Uterus (tissue), 4 donors: ENCODE results near the gene ZFAND2B. TPM values are rescaled to one million over a fixed set of nuclear protein-coding genes. Genes with fewer than 3 reads are reported as not detected.

ENCODE experiments used
- DNase-seq, 2 donors: peaks; one replicate each; pipeline ENCODE4 v3.0.0-alpha.2; 2019 to 2020
- H3K27ac ChIP-seq, 2 donors: fragments of 200-600 bp; sonication (generic); 1 replicate in 1 of 2; 2 replicates in 1 of 2; pipeline ENCODE4 v1.5.1; 2016 to 2018
- H3K27me3 ChIP-seq, 2 donors: fragments of 200-600 bp; sonication (generic); one replicate each; pipeline ENCODE4 v1.5.1; 2018 to 2019; ENCODE audit warnings: control low read depth in 1 of 2
- H3K36me3 ChIP-seq, 2 donors: fragments of 200-600 bp; sonication (generic); one replicate each; pipeline ENCODE4 v1.5.1; 2019; ENCODE audit warnings: control low read depth in 1 of 2
- H3K4me1 ChIP-seq, 2 donors: fragments of 200-600 bp; sonication (generic); one replicate each; pipeline ENCODE4 v1.5.1; 2018 to 2019; ENCODE audit warnings: control low read depth in 1 of 2
- H3K4me3 ChIP-seq, 2 donors: fragments of 200-600 bp; sonication (generic); 1 replicate in 1 of 2; 2 replicates in 1 of 2; pipeline ENCODE4 v1.5.1; 2018 to 2019; ENCODE audit warnings: mild to moderate bottlenecking in 1 of 2
- H3K9me3 ChIP-seq, 2 donors: fragments of 200-600 bp; sonication (generic); one replicate each; pipeline ENCODE4 v1.5.1; 2019; ENCODE audit warnings: control low read depth in 1 of 2
- CTCF ChIP-seq, 4 experiments: fragments of 200-600 bp in 2 of 4; fragments of 450-650 bp in 2 of 4; sonication (generic) in 2 of 4; IDR thresholded peaks; one replicate each; pipeline ENCODE4 v1.5.1; 2016 to 2019; ENCODE audit warnings: antibody characterized with exemption in 4 of 4, mild to moderate bottlenecking in 2 of 4, moderate library complexity in 1 of 4
- POLR2A ChIP-seq, 2 donors: fragments of 450-650 bp; IDR thresholded peaks; one replicate each; pipeline ENCODE4 v1.6.1; 2016; ENCODE audit warnings: antibody characterized with exemption in 2 of 2, mild to moderate bottlenecking in 1 of 2, moderate library complexity in 1 of 2
- intact Hi-C: fragments of 100-400 bp; cut with DNase I; formaldehyde crosslinking; loops from one replicate; pipeline ENCODE4 v1.15.1; 2023; ENCODE audit warnings: low total_unique reads
- total RNA-seq, 4 donors: library from RNA; depleted of rRNA in 3 of 4; stranded (reverse); fragments of >200 nt in 3 of 4; gene quantifications; one replicate each; pipeline versions ENCODE4 v1.1.0 to v1.2.4, GENCODE V29; 2014 to 2023
- donor health status: DM: yes; HTN: yes; CAD: no.

ZFAND2B gene
- total RNA-seq, 4 donors from 2014 or later = 21.7 to 212 (median 45.2) TPM

DNA sequence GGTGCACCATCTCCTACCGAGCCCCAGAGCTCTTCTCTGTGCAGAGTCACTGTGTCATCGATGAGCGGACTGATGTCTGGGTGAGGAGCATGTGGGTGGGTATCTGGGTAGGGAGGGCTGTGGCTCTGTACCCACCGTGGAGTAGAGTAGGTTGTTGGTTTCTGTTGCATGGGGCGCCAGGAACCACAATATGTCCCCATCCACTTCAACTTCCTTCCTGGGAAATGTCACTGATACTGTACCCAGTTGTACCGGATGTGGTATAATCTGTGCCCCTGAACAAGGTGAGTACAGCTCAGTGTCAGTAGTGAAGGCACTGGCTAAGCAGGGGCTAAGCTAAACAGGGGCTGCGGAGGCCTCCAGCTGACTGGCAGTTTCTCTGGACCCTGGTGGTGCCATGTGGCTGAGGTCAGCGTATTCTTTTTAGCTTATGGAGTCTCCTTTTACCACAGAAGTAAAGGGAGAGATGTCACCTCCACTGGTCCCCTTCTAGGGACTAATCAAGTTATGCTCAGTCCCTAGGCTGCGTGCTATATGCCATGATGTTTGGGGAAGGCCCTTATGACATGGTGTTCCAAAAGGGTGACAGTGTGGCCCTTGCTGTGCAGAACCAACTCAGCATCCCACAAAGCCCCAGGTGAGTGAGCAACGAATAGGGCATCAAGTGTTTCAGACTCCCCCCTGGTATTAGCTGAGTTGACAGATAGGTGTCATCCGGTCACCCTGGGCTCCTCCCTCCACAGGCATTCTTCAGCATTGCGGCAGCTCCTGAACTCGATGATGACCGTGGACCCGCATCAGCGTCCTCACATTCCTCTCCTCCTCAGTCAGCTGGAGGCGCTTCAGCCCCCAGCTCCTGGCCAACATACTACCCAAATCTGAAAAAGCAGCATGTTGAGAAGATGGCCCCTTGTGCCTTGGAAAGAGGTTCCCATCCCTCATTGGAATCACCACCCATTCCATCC lies 41.4 kb downstream of the ZFAND2B start:
- TF ChIP-seq CTCF (IDR thresholded peaks at IDR 0.05) (no peak), POLR2A (IDR thresholded peaks at IDR 0.05) (no peak)
- intact Hi-C loops = no loop called here

GRCh38 chr2:219248845-219249202 lies 42.2 kb downstream of the ZFAND2B start:
- TF ChIP-seq CTCF (IDR thresholded peaks at IDR 0.05) = no peak
- TF ChIP-seq POLR2A (IDR thresholded peaks at IDR 0.05) = no peak
- Histone ChIP-seq H3K27ac (peak overlapping the region; percentile 54 to 72), H3K36me3 (no peaks in the 10 kb centered on the region), H3K4me3 (no peak overlapping the region), H3K4me1 (peaks cover 0 to 19% of the 10 kb centered on the region in 2 donors), H3K27me3 (no peaks in the 10 kb centered on the region), H3K9me3 (no peaks in the 10 kb centered on the region)
- no peak for DNase-seq
- intact Hi-C loops = no loop called here

More for the DNA sequence above, 41.4 kb downstream of the ZFAND2B start:
- Histone ChIP-seq H3K4me1 (peaks cover 0 to 19% of the 10 kb centered on the region in 2 donors), H3K27ac (peak overlapping the region in 1 of 2 donors; percentile 72), H3K9me3 (no peaks in the 10 kb centered on the region), H3K36me3 (no peaks in the 10 kb centered on the region), H3K4me3 (no peak overlapping the region), H3K27me3 (no peaks in the 10 kb centered on the region)
- DNase-seq = no peak

GRCh38 chr2:219249203-219249980 lies 42.8 kb downstream of the ZFAND2B start:
- TF ChIP-seq CTCF (IDR thresholded peaks at IDR 0.05) (no peak), POLR2A (IDR thresholded peaks at IDR 0.05) (peak in 1 of 2 donors; percentile 13)
- intact Hi-C loops = no loop called here
- peaks cover 0 to 19% of the 10 kb centered on the region in 2 donors for H3K4me1 ChIP-seq
- no peaks in the 10 kb centered on the region for H3K27me3 ChIP-seq
- no peak overlapping the region for H3K4me3 ChIP-seq
- DNase-seq = peak; percentile 48 to 67
- H3K9me3 ChIP-seq = no peaks in the 10 kb centered on the region
- no peaks in the 10 kb centered on the region for H3K36me3 ChIP-seq
- peak overlapping the region; percentile 54 to 72 for H3K27ac ChIP-seq

- Histone ChIP-seq H3K27me3 (peaks cover 0 to 8% of the 10 kb centered on the region in 2 donors), H3K36me3 (no peaks in the 10 kb centered on the region), H3K27ac (peak overlapping the region; percentile 54 to 72), H3K4me3 (no peak overlapping the region), H3K9me3 (no peaks in the 10 kb centered on the region), H3K4me1 (peaks cover 0 to 19% of the 10 kb centered on the region in 2 donors)
- TF ChIP-seq CTCF (IDR thresholded peaks at IDR 0.05) = no peak
- TF ChIP-seq POLR2A (IDR thresholded peaks at IDR 0.05) = no peak
- intact Hi-C loops = no loop called here
- DNase-seq = no peak
Measured at GRCh38 chr2:219250049-219250781, 43.6 kb downstream of the ZFAND2B start.
